K562 (cell line): ENCODE data around the gene CES1. TPM values are rescaled to one million over a fixed set of nuclear protein-coding genes. Genes with fewer than 3 reads are reported as not detected.
A peak's percentile ranks its signal among the peaks of the same experiment; 100 is the strongest.
"Not testable (repeated sequence)": the region's sequence is repeated elsewhere in the genome, so short reads cannot be mapped to it uniquely, and the experiment has no call there.

Experiments used
- ATAC-seq: fragments of 200-7000 bp; cut with Tn5 transposase; 3 replicates; pipeline ENCODE4 v1.9.1; 2020; ENCODE audit warnings: moderate library complexity
- BruUV-seq: library from RNA; stranded (reverse); fragments of 400-500 nt; replicated peaks from 2 replicates; lab custom pipeline; 2021; lab: Mats Ljungman, UMichigan
- CTCF ChIA-PET: fragments of 300-600 bp; formaldehyde crosslinking; extraction: SDS; loops from one replicate; lab custom pipeline; 2021; ENCODE audit warnings: low intra/inter-chr PET ratio; lab: Yijun Ruan, JAX
- POLR2A ChIA-PET: fragments of 300-600, 350-650 bp; sonication (Branson Sonifier 250); formaldehyde crosslinking; extraction: SDS; loops from one replicate; lab custom pipeline; 2021; ENCODE audit warnings: antibody characterized with exemption, inconsistent platforms; lab: Yijun Ruan, JAX
- DNase-seq, 4 experiments: peaks; one replicate each; pipeline versions ENCODE4 v3.0.0 to v3.0.0-alpha.2; 2011 to 2018; ENCODE audit warnings: low spot score in 3 of 4, mixed read lengths in 3 of 4; ENCODE audit errors: extremely low read depth in 1 of 4
- FAIRE-seq: peaks from 2 replicates; lab custom pipeline; 2011; peaks lifted over from hg19 to GRCh38; lab: Jason Lieb, UNC
- H2AFZ ChIP-seq: 2 replicates; pipeline ENCODE4 v1.6.0; 2011; ENCODE audit warnings: low read depth, low read length, control low read depth, inconsistent platforms
- H3K27ac ChIP-seq: fragments of 200-600 bp; 3 replicates; pipeline ENCODE4 v1.8.0; 2011; ENCODE audit warnings: low read depth, mild to moderate bottlenecking, control low read depth, inconsistent platforms, low read length, moderate library complexity, mixed read lengths; ENCODE audit errors: extremely low read depth
- H3K27me3 ChIP-seq, 2 experiments: fragments of 300-600 bp in 1 of 2; 2 replicates in 1 of 2; 3 replicates in 1 of 2; pipeline versions ENCODE4 v1.6.0 to v1.8.0; 2011; ENCODE audit warnings: inconsistent platforms in 2 of 2, low read length in 2 of 2, mild to moderate bottlenecking in 1 of 2, mixed read lengths in 1 of 2, moderate library complexity in 1 of 2; ENCODE audit not compliant: control insufficient read depth in 2 of 2, insufficient read depth in 2 of 2
- H3K36me3 ChIP-seq: fragments of 300-600 bp; 3 replicates; pipeline ENCODE4 v1.8.0; 2011; ENCODE audit warnings: mild to moderate bottlenecking, low read length, inconsistent platforms; ENCODE audit not compliant: control insufficient read depth, insufficient read depth
- H3K4me1 ChIP-seq, 2 experiments: fragments of 200-600 bp in 1 of 2; replicated peaks in 1 of 2; 2 replicates in 1 of 2; 3 replicates in 1 of 2; pipeline versions ENCODE4 v1.5.1 to v1.8.0; 2011; ENCODE audit warnings: inconsistent platforms in 2 of 2, low read length in 2 of 2, mild to moderate bottlenecking in 1 of 2, mixed read lengths in 1 of 2, moderate library complexity in 1 of 2; ENCODE audit not compliant: control insufficient read depth in 2 of 2, insufficient read depth in 2 of 2
- H3K4me2 ChIP-seq: 2 replicates; pipeline ENCODE4 v1.6.1; 2011; ENCODE audit warnings: low read length, control low read depth, inconsistent platforms, mixed read lengths; ENCODE audit not compliant: insufficient read depth
- H3K4me3 ChIP-seq: fragments of 200-600 bp; sonication (generic), shearing (Covaris generic); 2 replicates; pipeline ENCODE4 v1.5.1; 2016; ENCODE audit warnings: control low read depth, inconsistent platforms
- H3K79me2 ChIP-seq: fragments of 200-600 bp; 3 replicates; pipeline ENCODE4 v1.8.0; 2011; ENCODE audit warnings: low read length, inconsistent platforms; ENCODE audit not compliant: control insufficient read depth, insufficient read depth
- H3K9ac ChIP-seq, 2 experiments: 2 replicates each; pipeline versions ENCODE4 v1.6.0 to v1.6.1; 2011; ENCODE audit warnings: low read depth in 2 of 2, low read length in 2 of 2, control low read depth in 1 of 2, inconsistent platforms in 1 of 2, mild to moderate bottlenecking in 1 of 2, mixed read lengths in 1 of 2; ENCODE audit not compliant: insufficient read depth in 1 of 2
- H3K9me1 ChIP-seq: one replicate; pipeline ENCODE4 v1.6.0; 2011; ENCODE audit warnings: inconsistent platforms, mild to moderate bottlenecking, low read length, moderate library complexity; ENCODE audit not compliant: control insufficient read depth, insufficient read depth
- H3K9me3 ChIP-seq: replicated peaks from 2 replicates; pipeline ENCODE4 v1.5.1; 2011; ENCODE audit warnings: low read depth, low read length, inconsistent platforms; ENCODE audit not compliant: control insufficient read depth, insufficient read depth
- H4K20me1 ChIP-seq: replicated peaks from 2 replicates; pipeline ENCODE4 v1.6.1; 2011; ENCODE audit warnings: low read length, inconsistent platforms, mixed read lengths; ENCODE audit not compliant: control insufficient read depth, insufficient read depth
- ARNT ChIP-seq, 2 experiments: fragments of 450-650 bp; IDR thresholded peaks; 2 replicates each; pipeline ENCODE4 v1.6.1; 2016; ENCODE audit warnings: mild to moderate bottlenecking in 1 of 2
- BACH1 ChIP-seq: fragments of 200-800 bp; sonication (Bioruptor generic); IDR thresholded peaks from 2 replicates; pipeline ENCODE4 v1.6.1; 2016; ENCODE audit warnings: missing genetic modification characterization, missing compliant biosample characterization
- ELF1 ChIP-seq: fragments of 200-800 bp; sonication (Bioruptor generic); IDR thresholded peaks from 2 replicates; pipeline ENCODE4 v1.6.1; 2016; ENCODE audit warnings: missing genetic modification characterization, missing compliant biosample characterization
- ETV6 ChIP-seq, 3 experiments: fragments of 150-350 bp in 1 of 3; sonication (generic) in 1 of 3; formaldehyde crosslinking in 1 of 3; IDR thresholded peaks; 2 replicates each; pipeline versions ENCODE4 v1.6.1 to v1.8.0; 2014 to 2022; ENCODE audit warnings: borderline replicate concordance in 2 of 3, low read depth in 2 of 3, antibody characterized with exemption in 1 of 3, low read length in 1 of 3, mild to moderate bottlenecking in 1 of 3, missing genetic modification reagents in 1 of 3
- FOSL1 ChIP-seq: fragments of 200-800 bp; sonication (Bioruptor generic); conservative IDR thresholded peaks from 2 replicates; pipeline ENCODE4 v1.6.1; 2016; ENCODE audit warnings: missing genetic modification characterization, missing compliant biosample characterization
- JUND ChIP-seq, 2 experiments: IDR thresholded peaks; 2 replicates in 1 of 2; 3 replicates in 1 of 2; pipeline ENCODE4 v1.6.1; 2011; ENCODE audit warnings: borderline replicate concordance in 2 of 2, low read depth in 2 of 2, low read length in 2 of 2, improper control_type of control experiment in 1 of 2, missing biosample characterization in 1 of 2, missing genetic modification characterization in 1 of 2, missing genetic modification reagents in 1 of 2
- MAFF ChIP-seq: IDR thresholded peaks from 2 replicates; pipeline ENCODE4 v1.6.1; 2012; ENCODE audit warnings: low read length, improper control_type of control experiment
- NFE2 ChIP-seq: IDR thresholded peaks from 2 replicates; pipeline ENCODE4 v1.6.1; 2014; ENCODE audit warnings: antibody characterized with exemption, low read depth
- RAD21 ChIP-seq, 2 experiments: fragments of 250-450 bp in 1 of 2; fragments of 450-650 bp in 1 of 2; sonication (Bioruptor Pico) in 1 of 2; formaldehyde crosslinking in 1 of 2; IDR thresholded peaks in 1 of 2; conservative IDR thresholded peaks in 1 of 2; 2 replicates each; pipeline versions ENCODE4 v1.4.0 to v1.8.0; 2020 to 2022; ENCODE audit warnings: mild to moderate bottlenecking in 2 of 2, moderate library complexity in 1 of 2
- TRIM24 ChIP-seq, 2 experiments: fragments of 450-650 bp; IDR thresholded peaks; 2 replicates each; pipeline ENCODE4 v1.6.1; 2016
- ZNF316 ChIP-seq: fragments of 450-650 bp; IDR thresholded peaks from 2 replicates; pipeline ENCODE4 v1.6.1; 2016
- ZNF318 ChIP-seq, 2 experiments: fragments of 450-650 bp; IDR thresholded peaks; 2 replicates each; pipeline ENCODE4 v1.6.1; 2016; ENCODE audit warnings: mild to moderate bottlenecking in 2 of 2, borderline replicate concordance in 1 of 2, low read depth in 1 of 2, moderate library complexity in 1 of 2
- WGBS: fragments of 100-300 bp; shearing (Covaris generic); methylation state at CpG from one replicate; pipeline ENCODE4 v1.1.6; 2016; ENCODE audit warnings: low coverage, mixed read lengths; ENCODE audit not compliant: insufficient coverage; ENCODE audit errors: missing lambda C conversion rate; 5-methylcytosine and 5-hydroxymethylcytosine counted together
- in situ Hi-C: fragments of 300-500 bp; cut with MboI; formaldehyde crosslinking; loops from 4 replicates; pipeline ENCODE4 v1.15.0; 2018; ENCODE audit warnings: inconsistent platforms, mixed read lengths
- intact Hi-C: fragments of 100-400 bp; cut with micrococcal nuclease; formaldehyde crosslinking; loops from 2 replicates; pipeline ENCODE4 v1.14.2; 2022
- polyA plus RNA-seq, 8 experiments: library from polyadenylated mRNA; depleted of rRNA in 4 of 8; stranded (reverse) in 5 of 8; unstranded in 3 of 8; fragments of >200 nt; fragmentation: Nextera tagmentation in 2 of 8; fragmentation: Illumina TruSeq in 1 of 8; extraction: Ambion mirVana in 2 of 8; extraction: Trizol in 1 of 8; gene quantifications; 2 replicates each; pipeline versions ENCODE4 v1.2.1 to v1.2.3, GENCODE V29; 2011 to 2014; ENCODE audit warnings: inconsistent platforms in 1 of 8, missing spikeins in 1 of 8
- total RNA-seq, 7 experiments: library from RNA; depleted of rRNA in 6 of 7; stranded (reverse); fragments of >200 nt in 6 of 7; fragmentation: Illumina TruSeq in 2 of 7; extraction: Trizol in 2 of 7; gene quantifications; 2 replicates each; pipeline versions ENCODE4 v1.2.1 to v1.2.3, GENCODE V29; 2011 to 2021; ENCODE audit warnings: low replicate concordance in 1 of 7

The CES1 gene
- total and polyA plus RNA-seq, 9 of the 15 experiments (the other 6 are each of a cell fraction or from before 2014, with no cell fraction given), result 0.10 to 1.2 (median 0.16) TPM; not detected in 3

GRCh38 chr16:55753145-55753631 is 79.7 kb downstream of the CES1 start:
- POLR2A ChIA-PET, result interaction anchor here (0.7 to 0.9 kb wide), 2 partner anchors 11 to 26 kb away, joined by 3 to 4 read pairs; no protein-coding TSS in a partner anchor
- DNase-seq (peak in 1 of 4 experiments; percentile 15), FAIRE-seq (peak; percentile 84)
- Histone ChIP-seq H3K27ac (peak overlapping the region; percentile 90), H3K4me2 (peak overlapping the region; percentile 25; the same call in 1 of the 2 replicates), H2AFZ (peak overlapping the region; percentile 66), H3K9me3 (peaks cover 13% of the 10 kb centered on the region)
- H3K4me3 ChIP-seq; H3K36me3 ChIP-seq; H3K4me1 ChIP-seq; H3K9ac ChIP-seq; BruUV-seq; CTCF ChIA-PET; H3K79me2 ChIP-seq; intact Hi-C loops; H3K9me1 ChIP-seq; ATAC-seq; in situ Hi-C loops; H4K20me1 ChIP-seq; H3K27me3 ChIP-seq; TF ChIP-seq ETV6 (CRISPR knock-in tag; IDR thresholded peaks at IDR 0.05; ENCODE audit: borderline replicate concordance); JUND (IDR thresholded peaks at IDR 0.05; ENCODE audit: borderline replicate concordance, low read depth, low read length): not testable (repeated sequence)
- 8% methylated on average over 4 of the region's 4 CpGs for WGBS
- peak in 1 of 2 experiments; percentile 6; a peak in 1 of 4 replicates for TF ChIP-seq RAD21 (CRISPR knock-in tag; conservative IDR thresholded peaks at IDR 0.05 in 1 of 2, IDR thresholded peaks at IDR 0.05 in 1 of 2)
- peak; percentile 72 to 98 for TF ChIP-seq ETV6 (IDR thresholded peaks at IDR 0.05; ENCODE audit: borderline replicate concordance in 1 of 2, low read depth in 2 of 2, low read length in 1 of 2)
- peak; percentile 92 for TF ChIP-seq FOSL1 (tag)
- peak; percentile 30; the same call in 1 of the 2 replicates for TF ChIP-seq NFE2
- TF ChIP-seq ZNF316, result peak; percentile 22; the same call in 1 of the 2 replicates
- peak; percentile 50; the same call in 1 of the 3 replicates for TF ChIP-seq JUND (tag; IDR thresholded peaks at IDR 0.05; ENCODE audit: borderline replicate concordance, low read depth, low read length)
- TF ChIP-seq ZNF318 (IDR thresholded peaks at IDR 0.05; ENCODE audit: borderline replicate concordance in 1 of 2, low read depth in 1 of 2), result peak in 1 of 2 experiments; percentile 26; a peak in 1 of 4 replicates
- TF ChIP-seq TRIM24 (IDR thresholded peaks at IDR 0.05), result peak; percentile 79 to 82; a peak in 2 of 4 replicates
- TF ChIP-seq ARNT (IDR thresholded peaks at IDR 0.05), result peak in 1 of 2 experiments; percentile 76; a peak in 2 of 4 replicates
- peak; percentile 90 for TF ChIP-seq ELF1 (tag)
- peak; percentile 70 for TF ChIP-seq BACH1 (tag)
- TF ChIP-seq MAFF, result 0 out of 2 replicates have a peak, but pooled peaks have one; percentile 1
